Amygdala (tissue), 56 donors: ENCODE measurements around the gene DNM3.

Experiments
- DNase-seq, 56 donors: peaks; one replicate each; lab custom pipeline; 2025; lab: John Stamatoyannopoulos, UW

DNM3 gene

DNA sequence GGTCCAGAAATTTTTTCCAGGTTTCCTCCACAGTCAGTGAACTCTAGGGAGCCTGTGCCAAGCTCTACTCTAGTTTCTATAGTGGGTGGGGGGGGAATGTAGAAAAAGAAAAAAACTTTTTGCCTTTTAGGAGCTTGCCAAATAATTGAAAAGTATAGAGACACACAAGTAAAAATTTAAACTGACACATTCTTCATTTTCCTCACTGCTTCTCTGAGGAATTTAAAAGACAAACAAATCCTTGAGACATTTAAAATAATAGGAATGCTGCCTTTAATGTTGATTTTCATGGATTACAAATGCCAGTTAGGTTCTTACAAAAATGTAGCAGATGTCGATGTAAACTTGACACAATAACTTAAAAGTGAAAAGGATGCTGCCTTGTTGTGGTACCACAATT lies 241.9 kb downstream of the DNM3 start:
- no peak for DNase-seq

GRCh38 chr1:172084876-172085275 lies 243.6 kb downstream of the DNM3 start:
- no peak for DNase-seq

DNA sequence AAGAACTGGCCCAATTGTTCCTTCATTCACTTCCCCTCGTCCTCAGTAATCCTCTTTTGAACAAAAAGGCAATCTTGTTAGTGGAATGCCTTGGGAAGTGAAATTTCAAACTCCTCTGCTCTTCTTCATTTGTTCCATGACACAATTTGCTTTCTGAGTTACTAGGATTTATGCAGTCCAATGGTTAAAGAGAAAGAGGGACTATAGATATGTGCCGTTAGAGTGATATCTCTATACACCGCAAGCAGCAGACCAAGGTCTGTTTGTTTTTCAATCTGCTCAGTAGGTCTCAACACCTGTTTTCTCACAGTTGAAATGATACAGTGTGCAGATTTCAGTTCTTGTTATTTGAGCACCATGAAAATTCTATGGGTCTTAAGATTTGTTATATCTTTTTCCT lies 244.0 kb downstream of the DNM3 start:
- no peak for DNase-seq

DNA sequence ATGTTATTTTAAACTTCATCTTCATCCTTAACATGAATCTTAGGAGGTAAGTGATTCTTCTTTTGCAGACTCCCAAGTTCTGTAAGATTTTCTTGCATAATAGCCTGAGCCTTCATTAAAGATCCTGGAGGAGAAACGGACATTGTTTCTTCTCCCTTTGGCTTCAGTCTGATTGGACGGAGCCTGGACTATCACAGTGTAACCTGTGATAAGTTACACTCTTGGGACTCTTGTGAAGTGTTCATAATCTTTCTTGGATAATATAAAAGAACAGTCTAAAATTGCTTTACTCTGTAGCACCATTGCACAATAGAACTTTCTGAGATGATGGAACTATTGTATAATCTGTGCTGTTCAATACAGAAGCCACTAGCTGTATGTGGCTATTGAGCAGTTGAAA lies 244.8 kb downstream of the DNM3 start:
- DNase-seq: no peak

DNA sequence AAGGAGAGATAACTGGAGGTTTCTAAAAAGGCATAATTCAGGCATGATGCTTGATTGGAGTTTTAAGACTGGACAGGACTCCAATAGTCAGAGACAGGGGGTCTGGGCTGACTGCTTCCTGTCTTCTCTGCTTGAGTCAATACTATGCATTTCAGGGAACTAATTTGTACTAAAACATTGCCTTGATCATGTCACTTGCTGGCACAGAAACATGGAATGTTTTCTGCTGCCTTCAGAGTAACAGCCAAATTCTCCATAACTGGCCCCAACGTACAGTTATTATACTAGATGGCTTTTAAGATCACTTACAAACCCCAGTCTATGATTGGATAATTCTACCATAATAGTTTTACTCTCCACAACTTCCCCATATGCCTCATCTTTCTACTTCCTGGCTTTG lies 247.0 kb downstream of the DNM3 start:
- no peak for DNase-seq

- peak in 2 of 56 donors; percentile 0 to 2 for DNase-seq
Observed at GRCh38 chr1:172089768-172090510, 248.6 kb downstream of the DNM3 start.

- DNase-seq: no peak
Observed at GRCh38 chr1:172090511-172090817, 249.2 kb downstream of the DNM3 start.

DNA sequence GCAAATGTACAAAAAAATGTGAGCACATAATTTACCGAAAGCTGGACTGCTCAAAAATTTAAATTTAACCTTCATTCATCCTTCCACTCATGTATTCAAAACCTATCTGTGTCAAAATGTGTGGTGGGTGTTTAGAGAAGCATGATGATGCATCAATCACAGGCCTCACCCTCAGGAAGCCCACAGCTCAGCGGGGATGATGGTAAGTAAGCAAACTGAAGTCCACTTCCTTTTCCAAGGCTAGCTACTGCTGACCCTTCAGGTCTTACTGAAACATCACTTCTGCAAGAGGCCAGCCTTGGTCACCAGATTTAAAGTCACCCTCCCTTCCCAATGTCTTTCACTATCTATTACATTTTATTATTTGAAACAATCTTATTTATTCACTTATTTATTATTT lies 254.5 kb downstream of the DNM3 start:
- DNase-seq: no peak

GRCh38 chr1:172105230-172105629 lies 263.9 kb downstream of the DNM3 start:
- no peak for DNase-seq

DNA sequence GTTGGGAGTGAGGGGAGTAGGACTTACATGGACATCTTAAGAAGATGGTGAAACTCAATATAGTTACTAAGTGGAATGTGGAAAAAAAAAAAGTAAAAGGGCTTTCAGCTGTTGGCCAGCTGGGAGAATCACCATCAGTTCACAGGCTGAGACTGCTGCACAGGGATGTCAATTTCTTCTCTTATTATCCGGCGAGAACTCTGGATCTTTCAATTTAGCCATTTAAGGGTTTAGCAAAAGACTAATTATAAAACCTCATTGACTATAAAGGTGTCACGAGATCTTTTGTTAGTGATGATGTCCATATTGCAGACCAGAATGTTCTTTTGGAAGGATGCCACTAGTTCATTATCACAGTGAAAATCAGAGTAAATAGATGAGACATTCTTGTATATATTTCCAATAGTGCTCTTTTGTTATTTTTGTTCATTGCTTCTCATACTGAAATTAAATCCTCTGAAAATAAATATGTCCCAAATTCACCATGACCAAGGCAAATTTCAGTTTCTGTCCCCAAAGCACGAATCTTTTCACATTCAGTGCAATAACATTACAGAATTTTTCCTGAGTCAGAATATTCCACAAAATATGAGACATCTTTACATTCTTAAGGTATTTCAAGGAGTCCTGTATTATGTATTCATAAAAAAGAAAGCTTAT lies 266.1 kb downstream of the DNM3 start:
- no peak for DNase-seq

- DNase-seq: no peak
Observed at GRCh38 chr1:172108161-172108893, 267.0 kb downstream of the DNM3 start.

GRCh38 chr1:172109359-172109758 lies 268.1 kb downstream of the DNM3 start:
- no peak for DNase-seq

DNA sequence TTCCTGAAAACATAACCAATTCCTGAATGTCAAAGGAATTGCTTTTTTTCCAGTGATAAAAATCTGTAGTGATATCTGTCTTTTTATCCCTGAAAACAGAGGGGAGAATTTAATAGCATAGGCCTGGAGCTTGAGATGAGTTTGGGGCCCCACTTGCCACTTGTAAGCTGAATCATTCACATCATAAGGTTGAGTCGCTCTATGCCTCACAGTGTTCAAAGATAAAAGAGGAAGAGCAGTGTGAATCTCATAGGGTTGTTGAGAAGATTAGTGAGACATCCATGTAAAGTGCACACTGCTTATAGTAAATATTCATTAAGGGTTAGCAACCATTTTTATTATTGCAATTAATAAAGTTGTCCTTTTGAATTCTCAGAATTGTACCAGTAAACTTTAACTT lies 271.3 kb downstream of the DNM3 start:
- DNase-seq: no peak

GRCh38 chr1:172117800-172118199 lies 276.5 kb downstream of the DNM3 start:
- DNase-seq: no peak

- no peak for DNase-seq
Observed at GRCh38 chr1:172118618-172119017, 277.3 kb downstream of the DNM3 start.

DNA sequence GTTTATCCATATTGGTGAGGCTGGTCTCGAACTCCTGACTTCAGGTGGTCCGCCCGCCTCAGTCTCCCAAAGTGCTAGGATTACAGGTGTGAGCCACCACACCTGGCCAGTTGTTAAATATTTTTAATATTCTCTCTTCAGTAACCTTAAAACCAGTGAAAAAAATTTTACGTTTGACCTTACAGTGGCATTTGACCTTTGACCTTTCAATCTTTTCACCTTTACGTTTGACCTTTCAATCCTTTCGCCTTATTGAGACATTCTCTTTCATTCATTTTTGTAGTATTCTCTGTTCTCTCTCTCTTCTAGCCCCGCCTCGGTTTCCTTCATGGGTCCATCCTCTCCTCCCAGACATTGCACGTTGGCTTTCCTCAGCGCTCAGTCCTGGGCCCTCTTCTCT lies 277.9 kb downstream of the DNM3 start:
- no peak for DNase-seq

DNA sequence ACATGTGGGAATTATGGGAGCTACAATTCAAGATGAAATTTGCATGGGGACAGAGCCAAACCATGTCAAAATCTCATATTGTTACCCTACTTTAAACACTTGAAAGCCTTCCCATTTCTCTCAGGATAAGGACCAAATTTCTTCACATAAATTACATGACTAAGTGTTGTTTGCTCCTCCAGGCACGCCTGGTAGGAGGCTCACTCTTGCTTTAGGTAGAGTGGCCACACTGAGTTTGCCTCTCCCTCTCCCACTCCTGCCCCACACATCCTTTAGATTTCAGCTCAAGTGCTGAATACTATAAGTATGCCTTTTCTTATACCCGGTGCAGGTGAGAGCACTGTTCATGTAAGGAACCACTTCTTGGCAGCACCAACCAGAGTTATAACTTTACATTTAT lies 279.1 kb downstream of the DNM3 start:
- DNase-seq: no peak

GRCh38 chr1:172121081-172121717 lies 279.9 kb downstream of the DNM3 start:
- no peak for DNase-seq

GRCh38 chr1:172122381-172122780 lies 281.1 kb downstream of the DNM3 start:
- DNase-seq: no peak

DNA sequence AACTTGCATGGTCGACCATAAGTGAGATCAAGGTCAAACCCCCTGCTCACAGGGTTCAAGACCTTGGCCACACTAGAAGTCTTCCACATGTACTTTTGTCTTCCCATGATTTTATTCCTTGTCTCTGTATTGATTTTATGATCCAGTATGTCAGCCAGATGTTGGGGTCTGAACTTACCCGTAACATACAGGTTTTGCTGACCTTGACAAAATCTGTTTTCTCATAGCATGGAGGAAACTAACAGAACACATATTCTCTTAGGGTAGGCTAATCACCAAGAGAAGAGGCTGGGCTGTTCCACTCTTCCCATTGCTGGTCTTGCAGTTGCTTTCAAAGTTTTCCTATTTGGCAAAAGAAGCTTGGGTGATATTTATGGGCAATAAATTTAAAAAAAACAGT lies 284.0 kb downstream of the DNM3 start:
- no peak for DNase-seq

- DNase-seq: no peak
Observed at GRCh38 chr1:172125812-172126430, 284.6 kb downstream of the DNM3 start.
